ENCODE data around the gene DGKB. TPM values are rescaled to one million over a fixed set of nuclear protein-coding genes. Genes with fewer than 3 reads are reported as not detected.

DGKB gene
- total RNA-seq, 1 experiment from 2014 or later: 1.9 TPM

DNA sequence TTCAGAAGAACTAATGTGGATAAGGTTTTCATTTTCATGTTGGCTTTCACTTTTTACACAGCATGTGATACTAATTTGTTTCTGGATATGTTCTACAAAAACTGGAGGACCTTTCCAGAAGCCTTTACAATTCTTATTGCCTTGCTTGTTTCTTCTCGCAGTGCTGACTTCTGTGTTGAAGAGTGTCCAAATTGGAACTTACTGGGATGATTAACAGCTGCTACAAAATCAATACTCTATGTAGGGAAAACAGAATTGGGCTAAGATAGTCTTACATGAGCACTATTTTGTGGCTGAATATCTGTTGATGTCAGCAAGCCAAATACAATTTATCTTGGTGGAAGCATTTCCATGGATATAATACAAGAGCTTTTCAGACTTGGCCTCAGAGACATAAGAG, 351.2 kb downstream of the DGKB start (continued):
- no peak for TF ChIP-seq GRHL2 (CRISPR knock-in tag; IDR thresholded peaks at IDR 0.05; ENCODE audit: insufficient replicate concordance, severe bottlenecking)
- no peak for TF ChIP-seq CREB1 (CRISPR knock-in tag; IDR thresholded peaks at IDR 0.05)
- TF ChIP-seq ZNF396 (CRISPR knock-in tag; IDR thresholded peaks at IDR 0.05; ENCODE audit: borderline replicate concordance): no peak

DNA sequence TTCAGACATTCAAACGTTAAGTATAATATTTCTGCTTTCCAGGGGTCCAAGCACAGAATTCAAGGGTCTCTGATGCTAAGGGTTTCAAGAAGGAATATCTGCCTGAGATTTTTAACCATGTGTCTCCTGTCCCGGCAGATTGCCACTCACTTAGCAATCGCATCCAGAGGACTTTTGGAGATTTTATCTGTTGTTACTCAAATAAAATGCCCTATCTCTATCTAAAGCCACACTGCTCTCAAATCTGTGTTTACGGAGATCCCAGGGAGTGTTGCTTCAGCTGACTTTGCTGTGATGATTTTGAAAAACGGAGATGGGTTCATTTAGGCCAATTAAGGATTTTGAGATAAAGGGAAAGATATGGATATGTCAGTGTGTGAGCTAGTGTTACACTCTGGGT, 359.9 kb downstream of the DGKB start:
- Mint-ChIP-seq H3K4me1 (no peaks in the 10 kb centered on the region), H3K27me3 (ENCODE audit: low read depth) (no peaks in the 10 kb centered on the region), H3K27ac (no peak overlapping the region), H3K4me3 (no peak overlapping the region), H3K36me3 (no peaks in the 10 kb centered on the region), H3K9me3 (no peaks in the 10 kb centered on the region)
- DNase-seq (ENCODE audit: low spot score) (no peak), ATAC-seq (no peak)
- ChIA-PET CTCF (no interaction called here), POLR2A (no interaction called here)
- TF ChIP-seq TCF7 (CRISPR knock-in tag; IDR thresholded peaks at IDR 0.05; ENCODE audit: low read depth) (no peak), MYBL2 (CRISPR knock-in tag; IDR thresholded peaks at IDR 0.05) (no peak), FOXK1 (CRISPR knock-in tag; IDR thresholded peaks at IDR 0.05) (no peak), SMAD3 (CRISPR knock-in tag; IDR thresholded peaks at IDR 0.05; ENCODE audit: borderline replicate concordance) (no peak), ZNF512 (CRISPR knock-in tag; IDR thresholded peaks at IDR 0.05; ENCODE audit: borderline replicate concordance) (no peak)
- TF ChIP-seq, protein P1, sequence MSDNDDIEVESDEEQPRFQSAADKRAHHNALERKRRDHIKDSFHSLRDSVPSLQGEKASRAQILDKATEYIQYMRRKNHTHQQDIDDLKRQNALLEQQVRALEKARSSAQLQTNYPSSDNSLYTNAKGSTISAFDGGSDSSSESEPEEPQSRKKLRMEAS (CRISPR knock-in tag; IDR thresholded peaks at IDR 0.05): no peak

GRCh38 chr7:14521183-14521582, 381.4 kb downstream of the DGKB start:
- Mint-ChIP-seq H3K9me3 (peaks cover 19% of the 10 kb centered on the region), H3K27ac (no peak overlapping the region), H3K36me3 (no peaks in the 10 kb centered on the region), H3K27me3 (ENCODE audit: low read depth) (no peaks in the 10 kb centered on the region), H3K4me3 (no peak overlapping the region), H3K4me1 (no peaks in the 10 kb centered on the region)
- TF ChIP-seq, protein P2, sequence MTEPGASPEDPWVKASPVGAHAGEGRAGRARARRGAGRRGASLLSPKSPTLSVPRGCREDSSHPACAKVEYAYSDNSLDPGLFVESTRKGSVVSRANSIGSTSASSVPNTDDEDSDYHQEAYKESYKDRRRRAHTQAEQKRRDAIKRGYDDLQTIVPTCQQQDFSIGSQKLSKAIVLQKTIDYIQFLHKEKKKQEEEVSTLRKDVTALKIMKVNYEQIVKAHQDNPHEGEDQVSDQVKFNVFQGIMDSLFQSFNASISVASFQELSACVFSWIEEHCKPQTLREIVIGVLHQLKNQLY (CRISPR knock-in tag; IDR thresholded peaks at IDR 0.05): no peak
- TF ChIP-seq JAZF1 (CRISPR knock-in tag; IDR thresholded peaks at IDR 0.05) (no peak), PREB (CRISPR knock-in tag; IDR thresholded peaks at IDR 0.05; ENCODE audit: borderline replicate concordance) (no peak), ZSCAN18 (CRISPR knock-in tag; IDR thresholded peaks at IDR 0.05) (no peak), ZNF219 (CRISPR knock-in tag; IDR thresholded peaks at IDR 0.05; ENCODE audit: borderline replicate concordance) (no peak), IRF2 (CRISPR knock-in tag; IDR thresholded peaks at IDR 0.05; ENCODE audit: borderline replicate concordance, low read depth) (no peak), ZNF396 (CRISPR knock-in tag; IDR thresholded peaks at IDR 0.05; ENCODE audit: borderline replicate concordance) (no peak), GRHL2 (CRISPR knock-in tag; IDR thresholded peaks at IDR 0.05; ENCODE audit: insufficient replicate concordance, severe bottlenecking) (no peak), ZMAT4 (CRISPR knock-in tag; IDR thresholded peaks at IDR 0.05) (no peak), TCF7 (CRISPR knock-in tag; IDR thresholded peaks at IDR 0.05; ENCODE audit: low read depth) (no peak), NFATC4 (CRISPR knock-in tag; IDR thresholded peaks at IDR 0.05) (no peak), NR1H2 (CRISPR knock-in tag; IDR thresholded peaks at IDR 0.05) (no peak)
- TF ChIP-seq, protein P3, sequence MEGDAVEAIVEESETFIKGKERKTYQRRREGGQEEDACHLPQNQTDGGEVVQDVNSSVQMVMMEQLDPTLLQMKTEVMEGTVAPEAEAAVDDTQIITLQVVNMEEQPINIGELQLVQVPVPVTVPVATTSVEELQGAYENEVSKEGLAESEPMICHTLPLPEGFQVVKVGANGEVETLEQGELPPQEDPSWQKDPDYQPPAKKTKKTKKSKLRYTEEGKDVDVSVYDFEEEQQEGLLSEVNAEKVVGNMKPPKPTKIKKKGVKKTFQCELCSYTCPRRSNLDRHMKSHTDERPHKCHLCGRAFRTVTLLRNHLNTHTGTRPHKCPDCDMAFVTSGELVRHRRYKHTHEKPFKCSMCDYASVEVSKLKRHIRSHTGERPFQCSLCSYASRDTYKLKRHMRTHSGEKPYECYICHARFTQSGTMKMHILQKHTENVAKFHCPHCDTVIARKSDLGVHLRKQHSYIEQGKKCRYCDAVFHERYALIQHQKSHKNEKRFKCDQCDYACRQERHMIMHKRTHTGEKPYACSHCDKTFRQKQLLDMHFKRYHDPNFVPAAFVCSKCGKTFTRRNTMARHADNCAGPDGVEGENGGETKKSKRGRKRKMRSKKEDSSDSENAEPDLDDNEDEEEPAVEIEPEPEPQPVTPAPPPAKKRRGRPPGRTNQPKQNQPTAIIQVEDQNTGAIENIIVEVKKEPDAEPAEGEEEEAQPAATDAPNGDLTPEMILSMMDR (IDR thresholded peaks at IDR 0.05): no peak
- TF ChIP-seq, protein P1 (CRISPR knock-in tag; IDR thresholded peaks at IDR 0.05): no peak
- ATAC-seq: no peak
- POLR2A ChIA-PET: no interaction called here
- CTCF ChIA-PET: no interaction called here
- no peak for DNase-seq (ENCODE audit: low spot score)
